ENCODE results near the gene ZNF518A. TPM values are rescaled to one million over a fixed set of nuclear protein-coding genes. Genes with fewer than 3 reads are reported as not detected.

ZNF518A gene
- total RNA-seq = 10 to 100 TPM; 43.3 to 45.7 TPM
- polyA plus RNA-seq (2013, experiment 1 of 2) = 21.4 TPM
- polyA plus RNA-seq (2013, experiment 2 of 2) = 22.1 TPM
- long read RNA-seq, experiment 1, partial matches to known transcripts = 0 of 3 reads
- long read RNA-seq, experiment 1, other reads (novel, unspliced or antisense) = 3 of 3 reads
- long read RNA-seq, experiment 2, full-length matches to known transcripts = 2 of 38 reads
- long read RNA-seq, experiment 2, partial matches to known transcripts = 21 of 38 reads
- long read RNA-seq, experiment 2, other reads (novel, unspliced or antisense) = 15 of 38 reads
- long read RNA-seq, experiment 3, partial matches to known transcripts = 2 of 66 reads
- long read RNA-seq, experiment 3, other reads (novel, unspliced or antisense) = 64 of 66 reads
- long read RNA-seq, experiment 4, partial matches to known transcripts = 0 of 10 reads
- long read RNA-seq, experiment 4, other reads (novel, unspliced or antisense) = 10 of 10 reads

- Mint-ChIP-seq H3K27ac (peak within 1 kb of the TSS; percentile 100), H3K4me3 (peak within 1 kb of the TSS; percentile 83), H3K4me1 (peaks cover 18% of the 10 kb centered on the region), H3K36me3 (ENCODE audit: low read depth) (peaks cover 18% of the 10 kb centered on the region), H3K27me3 (ENCODE audit: insufficient read depth) (peaks cover 6% of the 10 kb centered on the region), H3K9me3 (peaks cover 3% of the 10 kb centered on the region)
- 9 to 10% methylated on average over 28 to 48 of the region's 48 CpGs for WGBS, 2 experiments (ENCODE audit: insufficient coverage in 1 of 2, insufficient read length in 1 of 2)
- peak within 1 kb of the TSS; percentile 98 for H3K27ac ChIP-seq (ENCODE audit: low read depth, low read length)
- no peaks in the 10 kb centered on the region for H3K9me3 ChIP-seq (ENCODE audit: control insufficient read depth, low read length)
- peak within 1 kb of the TSS; percentile 100 for H3K4me3 ChIP-seq (ENCODE audit: low read length)
- no peaks in the 10 kb centered on the region for H3K4me1 ChIP-seq (ENCODE audit: control insufficient read depth, insufficient read depth, low read length)
- peak; percentile 98 for DNase-seq
- peak within 1 kb of the TSS; percentile 97 for H3K9ac ChIP-seq (ENCODE audit: extremely low read depth, low read length, poor library complexity, severe bottlenecking)
- peaks cover 17% of the 10 kb centered on the region for H3K36me3 ChIP-seq (ENCODE audit: control insufficient read depth, insufficient read depth, low read length)
- H3K27me3 ChIP-seq (ENCODE audit: control insufficient read depth, insufficient read depth, low read length, poor library complexity, severe bottlenecking) = peaks cover 7% of the 10 kb centered on the region
- TF ChIP-seq CTCF (conservative IDR thresholded peaks at IDR 0.05) = no peak
Observed at GRCh38 chr10:96129387-96130325, at the start of gene ZNF518A. TSS of gene ZNF518A (plus strand) at chr10:96130297. CDS start at chr10:96156323, 26,026 bp downstream.

- Histone ChIP-seq H3K9ac (ENCODE audit: extremely low read depth, low read length, poor library complexity, severe bottlenecking) (no peak overlapping the region), H3K9me3 (ENCODE audit: control insufficient read depth, low read length) (no peaks in the 10 kb centered on the region), H3K27ac (ENCODE audit: low read depth, low read length) (no peak overlapping the region), H3K27me3 (ENCODE audit: control insufficient read depth, insufficient read depth, low read length, poor library complexity, severe bottlenecking) (no peaks in the 10 kb centered on the region), H3K4me3 (ENCODE audit: low read length) (no peak overlapping the region), H3K4me1 (ENCODE audit: control insufficient read depth, insufficient read depth, low read length) (no peaks in the 10 kb centered on the region), H3K36me3 (ENCODE audit: control insufficient read depth, insufficient read depth, low read length) (no peaks in the 10 kb centered on the region)
- Mint-ChIP-seq H3K9me3 (no peaks in the 10 kb centered on the region), H3K36me3 (ENCODE audit: low read depth) (no peaks in the 10 kb centered on the region), H3K27me3 (ENCODE audit: insufficient read depth) (no peaks in the 10 kb centered on the region), H3K27ac (no peak overlapping the region), H3K4me1 (no peaks in the 10 kb centered on the region), H3K4me3 (no peak overlapping the region)
- DNase-seq = no peak
- TF ChIP-seq CTCF (conservative IDR thresholded peaks at IDR 0.05) = no peak
- WGBS, 2 experiments (ENCODE audit: insufficient coverage in 1 of 2, insufficient read length in 1 of 2) = 92 to 100% methylated on average over 2 of the region's 2 CpGs
Observed at GRCh38 chr10:96082153-96082552, 47.9 kb upstream of the ZNF518A start.

- WGBS, 2 experiments (ENCODE audit: insufficient coverage in 1 of 2, insufficient read length in 1 of 2) = 71 to 79% methylated on average over 1 of the region's 1 CpG
- Histone ChIP-seq H3K9ac (ENCODE audit: extremely low read depth, low read length, poor library complexity, severe bottlenecking) (no peak overlapping the region), H3K27ac (ENCODE audit: low read depth, low read length) (no peak overlapping the region)
Observed at GRCh38 chr10:96082748-96083147, 47.3 kb upstream of the ZNF518A start.

More at GRCh38 chr10:96082748-96083147, 47.3 kb upstream of the ZNF518A start:
- TF ChIP-seq CTCF (conservative IDR thresholded peaks at IDR 0.05) = no peak
- Histone ChIP-seq H3K9me3 (ENCODE audit: control insufficient read depth, low read length) (no peaks in the 10 kb centered on the region), H3K4me3 (ENCODE audit: low read length) (no peak overlapping the region), H3K36me3 (ENCODE audit: control insufficient read depth, insufficient read depth, low read length) (no peaks in the 10 kb centered on the region), H3K27me3 (ENCODE audit: control insufficient read depth, insufficient read depth, low read length, poor library complexity, severe bottlenecking) (no peaks in the 10 kb centered on the region), H3K4me1 (ENCODE audit: control insufficient read depth, insufficient read depth, low read length) (no peaks in the 10 kb centered on the region)
- no peaks in the 10 kb centered on the region for H3K36me3 Mint-ChIP-seq (ENCODE audit: low read depth)
- H3K9me3 Mint-ChIP-seq = no peaks in the 10 kb centered on the region
- DNase-seq = no peak
- no peaks in the 10 kb centered on the region for H3K27me3 Mint-ChIP-seq (ENCODE audit: insufficient read depth)
- H3K4me3 Mint-ChIP-seq = no peak overlapping the region
- H3K27ac Mint-ChIP-seq = no peak overlapping the region
- H3K4me1 Mint-ChIP-seq = no peaks in the 10 kb centered on the region

Measured in endodermal cell (in vitro differentiated cells).